ENCODE measurements around the gene LAMC3. TPM values are rescaled to one million over a fixed set of nuclear protein-coding genes. Genes with fewer than 3 reads are reported as not detected.

LAMC3 gene
- total and polyA plus RNA-seq, 4 donors, result 14.4 to 24.1 (median 17.8) TPM

- peaks cover 3% of the 10 kb centered on the region for H3K36me3 ChIP-seq (ENCODE audit: control insufficient read depth, insufficient read depth, low read length)
- DNase-seq (ENCODE audit: low read depth in 4 of 6, low spot score in 6 of 6), result no peak
- no peaks in the 10 kb centered on the region for H3K9me3 ChIP-seq (ENCODE audit: control insufficient read depth, insufficient read depth, low read length)
- 71% methylated on average over 16 of the region's 16 CpGs for WGBS (ENCODE audit: insufficient coverage)
- no peaks in the 10 kb centered on the region for H3K27me3 ChIP-seq (ENCODE audit: control insufficient read depth, insufficient read depth, low read length)
- H3K4me1 ChIP-seq (ENCODE audit: control insufficient read depth, insufficient read depth, low read length), result peaks cover 17% of the 10 kb centered on the region
- H3K4me3 ChIP-seq (ENCODE audit: low read depth, low read length), result no peak overlapping the region
- H3K27ac ChIP-seq (ENCODE audit: low read depth, low read length), result no peak overlapping the region
Measured at GRCh38 chr9:130977811-130978221, 31.2 kb upstream of the LAMC3 start.

DNA sequence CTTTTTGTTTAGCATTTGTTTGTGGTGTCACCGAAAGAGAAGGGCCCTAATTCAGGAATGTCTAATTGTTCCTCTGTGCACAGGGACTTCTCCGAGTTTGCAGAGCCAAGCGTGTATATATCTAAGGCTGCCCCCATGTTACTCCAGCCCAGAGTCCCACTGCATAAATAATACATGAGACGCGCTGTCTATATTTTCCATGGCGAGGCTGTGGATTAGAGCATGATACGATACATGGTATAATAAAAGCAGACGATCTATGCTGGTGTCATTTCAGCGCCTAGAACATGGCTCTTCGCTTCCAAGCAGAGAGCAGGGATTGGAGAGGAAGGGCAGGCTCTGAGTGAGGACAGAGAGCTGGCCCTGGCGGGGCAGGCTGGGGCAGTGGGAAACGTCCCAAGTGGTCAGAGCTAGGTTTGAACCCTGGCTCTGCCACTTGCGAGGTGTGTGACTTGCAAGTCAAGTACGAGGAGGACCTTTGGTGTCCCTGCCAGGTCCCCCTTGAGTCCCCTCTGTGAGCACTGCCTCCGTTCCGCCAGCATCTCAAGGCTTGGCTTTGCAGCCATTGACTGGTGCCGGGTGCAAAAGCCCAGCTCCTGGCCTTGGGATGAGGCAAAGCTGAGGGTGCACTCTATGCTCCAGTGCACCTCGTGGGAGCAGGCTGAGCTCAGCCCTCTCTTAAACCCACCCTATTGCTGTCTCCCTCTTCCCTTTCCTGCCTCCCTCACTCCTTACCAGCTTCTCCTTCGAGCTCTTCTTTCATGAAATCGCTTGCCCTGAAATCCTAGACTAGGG, 29.2 kb upstream of the LAMC3 start:
- H3K27ac ChIP-seq (ENCODE audit: low read depth, low read length), result no peak overlapping the region

GRCh38 chr9:130980526-130980925, 28.4 kb upstream of the LAMC3 start:
- Histone ChIP-seq H3K27ac (ENCODE audit: low read depth, low read length) (no peak overlapping the region), H3K4me3 (ENCODE audit: low read depth, low read length) (no peak overlapping the region), H3K36me3 (ENCODE audit: control insufficient read depth, insufficient read depth, low read length) (peaks cover 3% of the 10 kb centered on the region), H3K4me1 (ENCODE audit: control insufficient read depth, insufficient read depth, low read length) (peaks cover 15% of the 10 kb centered on the region), H3K27me3 (ENCODE audit: control insufficient read depth, insufficient read depth, low read length) (no peaks in the 10 kb centered on the region), H3K9me3 (ENCODE audit: control insufficient read depth, insufficient read depth, low read length) (no peaks in the 10 kb centered on the region)
- no peak for DNase-seq (ENCODE audit: low read depth in 4 of 6, low spot score in 6 of 6)
- WGBS (ENCODE audit: insufficient coverage), result 77% methylated on average over 14 of the region's 16 CpGs

More for the DNA sequence above, 29.2 kb upstream of the LAMC3 start:
- peak in 1 of 6 donors; percentile 62 for DNase-seq (ENCODE audit: low read depth in 4 of 6, low spot score in 6 of 6)
- 81% methylated on average over 17 of the region's 20 CpGs for WGBS (ENCODE audit: insufficient coverage)
- Histone ChIP-seq H3K36me3 (ENCODE audit: control insufficient read depth, insufficient read depth, low read length) (peaks cover 3% of the 10 kb centered on the region), H3K4me1 (ENCODE audit: control insufficient read depth, insufficient read depth, low read length) (peaks cover 15% of the 10 kb centered on the region), H3K9me3 (ENCODE audit: control insufficient read depth, insufficient read depth, low read length) (no peaks in the 10 kb centered on the region), H3K4me3 (ENCODE audit: low read depth, low read length) (no peak overlapping the region), H3K27me3 (ENCODE audit: control insufficient read depth, insufficient read depth, low read length) (no peaks in the 10 kb centered on the region)

GRCh38 chr9:130981002-130981755, 27.8 kb upstream of the LAMC3 start:
- no peaks in the 10 kb centered on the region for H3K27me3 ChIP-seq (ENCODE audit: control insufficient read depth, insufficient read depth, low read length)
- H3K4me1 ChIP-seq (ENCODE audit: control insufficient read depth, insufficient read depth, low read length), result peaks cover 15% of the 10 kb centered on the region
- H3K4me3 ChIP-seq (ENCODE audit: low read depth, low read length), result no peak overlapping the region
- no peak for DNase-seq (ENCODE audit: low read depth in 4 of 6, low spot score in 6 of 6)
- WGBS (ENCODE audit: insufficient coverage), result 70% methylated on average over 2 of the region's 10 CpGs
- no peak overlapping the region for H3K27ac ChIP-seq (ENCODE audit: low read depth, low read length)
- no peaks in the 10 kb centered on the region for H3K9me3 ChIP-seq (ENCODE audit: control insufficient read depth, insufficient read depth, low read length)
- peaks cover 3% of the 10 kb centered on the region for H3K36me3 ChIP-seq (ENCODE audit: control insufficient read depth, insufficient read depth, low read length)

DNA sequence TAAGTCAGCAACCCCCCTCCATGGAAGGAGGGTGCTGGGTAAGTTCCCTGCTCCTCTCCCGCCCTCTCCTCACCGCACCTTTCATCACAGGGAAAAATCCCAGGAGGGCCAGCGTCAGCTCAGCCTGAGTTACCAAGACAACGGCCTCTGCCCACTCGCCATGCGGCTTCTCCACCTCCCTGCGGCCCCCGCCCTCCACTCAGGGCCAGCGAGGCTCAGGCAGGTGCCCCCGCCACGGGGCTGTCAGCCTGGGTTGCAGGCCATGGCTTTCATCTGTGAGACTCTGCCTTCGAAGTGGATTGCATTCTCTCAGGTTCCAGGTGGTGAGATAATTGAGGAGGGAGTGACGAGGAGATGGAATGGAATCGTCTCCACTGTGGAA, 27.2 kb upstream of the LAMC3 start:
- DNase-seq (ENCODE audit: low read depth in 4 of 6, low spot score in 6 of 6), result peak in 1 of 6 donors; percentile 76
- WGBS (ENCODE audit: insufficient coverage), result 44% methylated on average over 14 of the region's 14 CpGs
- H3K27me3 ChIP-seq (ENCODE audit: control insufficient read depth, insufficient read depth, low read length), result no peaks in the 10 kb centered on the region

DNA sequence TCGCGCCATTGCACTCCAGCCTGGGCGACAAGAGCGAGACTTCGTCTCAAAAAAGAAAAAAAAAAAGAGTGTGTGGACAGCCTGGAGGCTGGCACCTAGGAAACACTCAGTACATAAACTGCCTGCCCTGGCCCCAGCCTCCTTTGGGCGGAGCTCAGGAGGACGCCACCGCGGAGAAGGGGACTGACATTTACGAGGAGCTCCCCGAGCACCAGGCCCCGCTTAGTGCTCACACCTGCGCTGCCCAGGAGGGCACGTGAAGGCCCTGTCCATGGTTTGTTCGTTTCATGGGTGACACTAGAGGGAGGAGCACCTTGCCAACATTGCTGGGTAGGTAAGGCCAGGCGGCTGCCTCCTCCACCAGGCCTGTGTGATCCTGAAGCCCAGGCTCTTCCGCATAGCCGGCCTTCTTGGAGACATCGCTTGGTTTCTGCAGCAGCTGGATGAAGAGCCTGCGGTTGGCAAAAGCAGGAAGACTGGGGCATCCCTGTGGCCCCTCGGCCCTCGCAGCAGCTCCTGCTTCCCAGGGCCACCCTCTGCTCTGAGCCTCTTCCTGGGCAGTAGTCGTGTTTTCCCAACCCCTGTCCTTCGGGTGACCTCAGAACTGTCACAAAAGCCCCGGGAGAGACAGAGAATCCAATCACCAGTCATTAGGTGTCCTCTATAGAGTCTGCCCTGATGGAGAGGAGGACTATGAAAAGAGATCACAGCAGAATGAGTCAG, 26.2 kb upstream of the LAMC3 start:
- DNase-seq (ENCODE audit: low read depth in 4 of 6, low spot score in 6 of 6), result no peak
- Histone ChIP-seq H3K9me3 (ENCODE audit: control insufficient read depth, insufficient read depth, low read length) (no peaks in the 10 kb centered on the region), H3K27me3 (ENCODE audit: control insufficient read depth, insufficient read depth, low read length) (peaks cover 2% of the 10 kb centered on the region), H3K4me3 (ENCODE audit: low read depth, low read length) (no peak overlapping the region), H3K36me3 (ENCODE audit: control insufficient read depth, insufficient read depth, low read length) (no peaks in the 10 kb centered on the region), H3K4me1 (ENCODE audit: control insufficient read depth, insufficient read depth, low read length) (peaks cover 18% of the 10 kb centered on the region), H3K27ac (ENCODE audit: low read depth, low read length) (no peak overlapping the region)
- WGBS (ENCODE audit: insufficient coverage), result 77% methylated on average over 25 of the region's 25 CpGs

More for the DNA sequence above, 27.2 kb upstream of the LAMC3 start:
- Histone ChIP-seq H3K27ac (ENCODE audit: low read depth, low read length) (no peak overlapping the region), H3K4me1 (ENCODE audit: control insufficient read depth, insufficient read depth, low read length) (peaks cover 18% of the 10 kb centered on the region), H3K36me3 (ENCODE audit: control insufficient read depth, insufficient read depth, low read length) (peaks cover 3% of the 10 kb centered on the region), H3K4me3 (ENCODE audit: low read depth, low read length) (no peak overlapping the region), H3K9me3 (ENCODE audit: control insufficient read depth, insufficient read depth, low read length) (no peaks in the 10 kb centered on the region)

DNA sequence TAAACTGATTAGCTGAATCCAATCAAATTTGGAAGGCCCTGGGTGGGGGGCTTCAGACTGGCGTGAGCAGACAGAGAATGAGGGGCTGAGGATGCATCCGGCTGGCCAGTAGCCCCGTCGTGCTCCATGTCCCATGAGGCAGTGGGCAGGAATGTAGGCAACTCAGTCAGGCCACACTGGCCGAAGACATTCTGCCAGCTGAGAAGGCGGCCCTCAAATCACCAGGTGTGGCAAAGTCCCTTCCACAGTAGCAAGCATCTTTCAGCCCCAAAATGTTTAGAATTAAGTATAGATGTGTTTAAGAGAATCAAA, 25.7 kb upstream of the LAMC3 start:
- no peaks in the 10 kb centered on the region for H3K9me3 ChIP-seq (ENCODE audit: control insufficient read depth, insufficient read depth, low read length)
- no peaks in the 10 kb centered on the region for H3K36me3 ChIP-seq (ENCODE audit: control insufficient read depth, insufficient read depth, low read length)
- H3K27me3 ChIP-seq (ENCODE audit: control insufficient read depth, insufficient read depth, low read length), result peaks cover 3% of the 10 kb centered on the region
- H3K4me1 ChIP-seq (ENCODE audit: control insufficient read depth, insufficient read depth, low read length), result peaks cover 18% of the 10 kb centered on the region
- 76% methylated on average over 4 of the region's 6 CpGs for WGBS (ENCODE audit: insufficient coverage)
- DNase-seq (ENCODE audit: low read depth in 4 of 6, low spot score in 6 of 6), result no peak
- no peak overlapping the region for H3K4me3 ChIP-seq (ENCODE audit: low read depth, low read length)
- H3K27ac ChIP-seq (ENCODE audit: low read depth, low read length), result no peak overlapping the region

DNA sequence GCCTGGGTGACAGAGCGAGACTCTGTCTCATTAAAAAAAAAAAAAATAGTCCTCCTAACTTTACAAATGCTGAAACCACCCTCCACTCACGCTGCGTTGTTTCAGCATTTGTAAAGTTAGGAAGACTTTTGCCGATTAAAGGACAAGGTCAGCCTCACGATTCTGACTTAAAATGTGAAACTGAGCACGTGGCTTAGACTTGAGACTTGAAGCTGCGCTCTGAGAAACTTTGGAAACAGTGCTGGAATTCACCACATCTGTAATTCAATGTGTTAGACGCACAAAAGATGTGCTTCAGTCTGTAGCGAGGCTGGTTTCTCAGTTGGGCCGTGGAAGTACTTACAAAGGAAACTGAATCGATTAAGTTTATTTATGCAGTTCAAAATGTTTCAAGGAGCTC, 25.0 kb upstream of the LAMC3 start:
- Histone ChIP-seq H3K27ac (ENCODE audit: low read depth, low read length) (no peak overlapping the region), H3K27me3 (ENCODE audit: control insufficient read depth, insufficient read depth, low read length) (peaks cover 3% of the 10 kb centered on the region), H3K4me3 (ENCODE audit: low read depth, low read length) (no peak overlapping the region), H3K4me1 (ENCODE audit: control insufficient read depth, insufficient read depth, low read length) (peaks cover 18% of the 10 kb centered on the region), H3K36me3 (ENCODE audit: control insufficient read depth, insufficient read depth, low read length) (no peaks in the 10 kb centered on the region), H3K9me3 (ENCODE audit: control insufficient read depth, insufficient read depth, low read length) (no peaks in the 10 kb centered on the region)
- DNase-seq (ENCODE audit: low read depth in 4 of 6, low spot score in 6 of 6), result no peak
- WGBS (ENCODE audit: insufficient coverage), result 31% methylated on average over 8 of the region's 11 CpGs

- no peak for DNase-seq (ENCODE audit: low read depth in 4 of 6, low spot score in 6 of 6)
- no peaks in the 10 kb centered on the region for H3K9me3 ChIP-seq (ENCODE audit: control insufficient read depth, insufficient read depth, low read length)
- peaks cover 23% of the 10 kb centered on the region for H3K4me1 ChIP-seq (ENCODE audit: control insufficient read depth, insufficient read depth, low read length)
- no peaks in the 10 kb centered on the region for H3K36me3 ChIP-seq (ENCODE audit: control insufficient read depth, insufficient read depth, low read length)
- 70% methylated on average over 8 of the region's 8 CpGs for WGBS (ENCODE audit: insufficient coverage)
- peaks cover 3% of the 10 kb centered on the region for H3K27me3 ChIP-seq (ENCODE audit: control insufficient read depth, insufficient read depth, low read length)
- no peak overlapping the region for H3K27ac ChIP-seq (ENCODE audit: low read depth, low read length)
- H3K4me3 ChIP-seq (ENCODE audit: low read depth, low read length), result no peak overlapping the region
Measured at GRCh38 chr9:130984521-130984920, 24.5 kb upstream of the LAMC3 start.
